ENCODE results near the gene MTPN.

The MTPN gene

GRCh38 chr7:135977007-135977741 is at the start of gene MTPN:
Gene MTPN (minus strand): TSS chr7:135977359. CDS start chr7:135977100, 259 bp downstream.
- FAIRE-seq: peak; percentile 94

- no peak for FAIRE-seq
These were observed 49.0 kb upstream of the MTPN start for GRCh38 chr7:136026209-136026608.

- peak; percentile 90 for FAIRE-seq
These were observed 46.1 kb upstream of the MTPN start for GRCh38 chr7:136023134-136023869.

- FAIRE-seq: no peak
These were observed 43.4 kb upstream of the MTPN start for GRCh38 chr7:136020556-136020955.

GRCh38 chr7:136018104-136018503 is 40.9 kb upstream of the MTPN start:
- FAIRE-seq: peak; percentile 38

- no peak for FAIRE-seq
These were observed 39.7 kb upstream of the MTPN start for GRCh38 chr7:136016649-136017395.

- no peak for FAIRE-seq
These were observed 38.5 kb upstream of the MTPN start for GRCh38 chr7:136015638-136016037.

GRCh38 chr7:136014659-136015058 is 37.5 kb upstream of the MTPN start:
- no peak for FAIRE-seq

- FAIRE-seq: no peak
These were observed 35.1 kb upstream of the MTPN start for GRCh38 chr7:136012238-136012637.

- peak; percentile 98 for FAIRE-seq
These were observed 32.4 kb upstream of the MTPN start for GRCh38 chr7:136009488-136010079.

- no peak for FAIRE-seq
These were observed 29.0 kb upstream of the MTPN start for GRCh38 chr7:136006208-136006607.

- no peak for FAIRE-seq
These were observed 26.9 kb upstream of the MTPN start for GRCh38 chr7:136004083-136004482.

GRCh38 chr7:136002802-136003201 is 25.6 kb upstream of the MTPN start:
- FAIRE-seq: no peak

- FAIRE-seq: no peak
These were observed 23.2 kb upstream of the MTPN start for GRCh38 chr7:136000288-136000913.

GRCh38 chr7:135998081-135998480 is 20.9 kb upstream of the MTPN start:
- no peak for FAIRE-seq

- no peak for FAIRE-seq
These were observed 18.6 kb upstream of the MTPN start for GRCh38 chr7:135995748-135996147.

GRCh38 chr7:135994466-135995205 is 17.5 kb upstream of the MTPN start:
- no peak for FAIRE-seq

GRCh38 chr7:135993950-135994349 is 16.8 kb upstream of the MTPN start:
- no peak for FAIRE-seq

- FAIRE-seq: no peak
These were observed 14.7 kb upstream of the MTPN start for GRCh38 chr7:135991906-135992305.

- no peak for FAIRE-seq
These were observed 14.2 kb upstream of the MTPN start for GRCh38 chr7:135991322-135991721.

GRCh38 chr7:135990258-135990657 is 13.1 kb upstream of the MTPN start:
- no peak for FAIRE-seq

Data from islet of Langerhans (tissue), 1 donor.